CD4-positive, alpha-beta T cell treated with Interleukin-4 for 4 hours (primary cell): ENCODE measurements around the gene RNF224.
"Not testable (repeated sequence)": the region's sequence is repeated elsewhere in the genome, so short reads cannot be mapped to it uniquely, and the experiment has no call there.

ENCODE experiments used
- DNase-seq: peaks from one replicate; pipeline ENCODE4 v3.0.0-alpha.2; 2020

RNF224 gene

DNA sequence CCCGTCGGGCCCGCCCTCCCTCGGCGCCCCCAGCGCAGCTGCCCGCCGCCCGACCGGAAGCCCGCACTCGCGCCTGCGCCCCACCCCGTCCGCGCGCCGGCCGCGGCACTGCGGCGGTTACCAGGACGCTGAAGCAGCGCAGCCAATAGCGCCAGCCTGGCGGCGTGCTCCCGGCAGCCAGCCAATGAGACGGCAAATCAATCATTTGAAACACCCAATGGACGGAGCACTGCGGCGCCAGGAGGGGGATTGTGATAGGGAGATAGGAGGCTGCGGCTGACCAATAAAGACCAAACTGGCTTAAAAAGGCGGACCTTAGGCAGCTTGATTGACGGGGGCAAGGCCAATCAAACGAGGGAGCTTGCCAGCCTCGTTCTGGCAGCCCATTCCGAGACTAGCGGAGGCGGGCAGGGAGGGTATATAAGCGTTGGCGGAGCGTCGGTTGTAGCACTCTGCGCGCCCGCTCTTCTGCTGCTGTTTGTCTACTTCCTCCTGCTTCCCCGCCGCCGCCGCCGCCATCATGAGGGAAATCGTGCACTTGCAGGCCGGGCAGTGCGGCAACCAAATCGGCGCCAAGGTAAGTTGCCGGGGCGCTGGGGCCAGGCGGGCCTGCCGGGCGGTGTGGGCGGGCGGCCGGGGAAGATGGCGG is 13.7 kb downstream of the RNF224 start, which contains the start of gene TUBB4B:
Gene TUBB4B (plus strand): TSS at position 447 of the 649 bp plus-strand sequence. CDS start 74 bp downstream, at position 521.
- peak; percentile 100 for DNase-seq

DNA sequence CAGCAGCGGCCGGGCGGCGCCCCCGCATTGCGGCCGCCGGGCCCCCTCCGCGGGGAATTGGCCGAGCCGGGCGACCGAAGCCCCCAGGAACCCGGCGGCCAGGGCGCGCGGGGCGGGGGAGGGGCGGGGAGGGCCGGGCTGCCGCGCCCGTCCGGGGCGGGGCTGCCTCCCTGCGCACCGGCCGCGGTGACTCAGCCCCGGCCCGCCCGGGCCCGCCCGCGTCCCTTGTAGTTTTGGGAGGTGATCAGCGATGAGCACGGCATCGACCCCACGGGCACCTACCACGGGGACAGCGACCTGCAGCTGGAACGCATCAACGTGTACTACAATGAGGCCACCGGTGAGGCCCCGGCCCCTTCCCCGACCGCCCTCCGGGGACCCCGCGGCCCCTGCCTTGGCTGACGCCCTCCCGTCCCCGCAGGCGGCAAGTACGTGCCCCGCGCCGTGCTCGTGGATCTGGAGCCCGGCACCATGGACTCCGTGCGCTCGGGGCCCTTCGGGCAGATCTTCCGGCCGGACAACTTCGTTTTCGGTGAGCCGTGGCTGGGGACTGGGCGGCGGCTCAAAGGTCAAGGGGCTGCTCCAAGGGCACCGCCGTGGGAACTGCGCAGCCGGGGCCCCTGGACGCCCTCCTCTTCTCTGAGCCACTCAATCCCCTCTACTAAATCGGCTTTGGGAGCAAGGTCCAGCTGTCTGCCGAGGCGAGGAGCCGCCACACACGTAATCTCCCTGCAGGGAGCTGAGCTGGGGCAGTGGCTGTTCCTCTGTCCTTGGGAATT is 14.4 kb downstream of the RNF224 start:
- peak; percentile 75 for DNase-seq

DNA sequence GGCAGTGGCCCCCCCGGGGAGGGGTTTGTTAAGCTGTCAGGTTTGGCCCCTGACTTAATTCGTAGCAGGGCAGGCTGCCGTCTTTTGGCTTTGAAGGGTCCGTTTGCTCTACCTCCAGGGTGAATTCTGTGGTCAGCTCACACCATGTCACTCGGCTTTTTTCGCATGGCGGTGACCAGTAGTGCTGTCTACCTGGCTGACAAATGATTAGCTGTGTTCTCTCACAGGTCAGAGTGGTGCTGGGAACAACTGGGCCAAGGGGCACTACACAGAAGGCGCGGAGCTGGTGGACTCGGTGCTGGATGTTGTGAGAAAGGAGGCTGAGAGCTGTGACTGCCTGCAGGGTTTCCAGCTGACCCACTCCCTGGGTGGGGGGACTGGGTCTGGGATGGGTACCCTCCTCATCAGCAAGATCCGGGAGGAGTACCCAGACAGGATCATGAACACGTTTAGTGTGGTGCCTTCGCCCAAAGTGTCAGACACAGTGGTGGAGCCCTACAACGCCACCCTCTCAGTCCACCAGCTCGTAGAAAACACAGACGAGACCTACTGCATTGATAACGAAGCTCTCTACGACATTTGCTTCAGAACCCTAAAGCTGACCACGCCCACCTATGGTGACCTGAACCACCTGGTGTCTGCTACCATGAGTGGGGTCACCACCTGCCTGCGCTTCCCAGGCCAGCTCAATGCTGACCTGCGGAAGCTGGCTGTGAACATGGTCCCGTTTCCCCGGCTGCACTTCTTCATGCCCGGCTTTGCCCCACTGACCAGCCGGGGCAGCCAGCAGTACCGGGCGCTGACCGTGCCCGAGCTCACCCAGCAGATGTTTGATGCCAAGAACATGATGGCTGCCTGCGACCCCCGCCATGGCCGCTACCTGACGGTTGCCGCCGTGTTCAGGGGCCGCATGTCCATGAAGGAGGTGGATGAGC is 15.2 kb downstream of the RNF224 start:
- no peak for DNase-seq

DNA sequence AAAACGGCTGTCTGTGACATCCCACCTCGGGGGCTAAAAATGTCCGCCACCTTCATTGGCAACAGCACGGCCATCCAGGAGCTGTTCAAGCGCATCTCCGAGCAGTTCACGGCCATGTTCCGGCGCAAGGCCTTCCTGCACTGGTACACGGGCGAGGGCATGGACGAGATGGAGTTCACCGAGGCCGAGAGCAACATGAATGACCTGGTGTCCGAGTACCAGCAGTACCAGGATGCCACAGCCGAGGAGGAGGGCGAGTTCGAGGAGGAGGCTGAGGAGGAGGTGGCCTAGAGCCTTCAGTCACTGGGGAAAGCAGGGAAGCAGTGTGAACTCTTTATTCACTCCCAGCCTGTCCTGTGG is 15.9 kb downstream of the RNF224 start:
- not testable (repeated sequence) for DNase-seq

DNA sequence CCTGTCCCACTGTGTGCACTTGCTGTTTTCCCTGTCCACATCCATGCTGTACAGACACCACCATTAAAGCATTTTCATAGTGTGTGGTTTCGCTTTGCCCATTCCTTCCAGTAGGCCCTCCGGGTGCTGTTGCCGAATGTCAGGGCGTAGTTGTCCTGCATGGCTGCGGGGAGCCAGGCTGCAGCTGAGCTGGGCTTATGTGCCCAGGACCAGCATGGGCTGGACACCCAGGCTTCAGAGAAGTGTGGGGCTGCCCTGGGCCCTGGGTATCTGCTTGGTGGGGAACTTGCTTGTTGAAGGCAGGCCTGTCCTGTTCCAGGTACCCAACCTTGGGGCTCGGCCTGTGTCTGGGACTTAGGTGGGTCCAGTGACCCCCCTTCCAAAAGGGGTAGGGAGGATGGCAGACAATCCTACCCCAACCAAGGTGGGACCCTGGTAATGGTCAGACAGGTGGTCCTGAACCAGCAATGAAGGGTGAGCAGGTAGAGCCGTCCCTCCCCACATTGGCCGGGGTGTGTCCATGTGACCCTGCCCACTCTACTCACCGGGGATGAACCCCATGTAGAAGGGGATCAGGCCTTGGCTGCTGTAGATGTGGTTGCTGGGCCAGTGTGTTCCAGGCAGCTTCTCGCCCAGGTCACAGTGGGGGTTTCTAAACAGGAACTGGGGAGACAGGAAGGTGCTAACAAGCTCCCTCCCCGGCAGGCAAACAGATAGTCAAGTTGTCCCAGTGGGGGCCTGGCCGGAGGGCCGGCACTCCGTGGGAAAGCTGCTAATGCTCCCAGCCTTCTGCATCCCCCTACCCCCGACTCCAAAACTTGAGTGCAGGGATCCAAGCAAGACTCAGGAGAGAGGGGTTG is 16.6 kb downstream of the RNF224 start:
- DNase-seq = no peak

DNA sequence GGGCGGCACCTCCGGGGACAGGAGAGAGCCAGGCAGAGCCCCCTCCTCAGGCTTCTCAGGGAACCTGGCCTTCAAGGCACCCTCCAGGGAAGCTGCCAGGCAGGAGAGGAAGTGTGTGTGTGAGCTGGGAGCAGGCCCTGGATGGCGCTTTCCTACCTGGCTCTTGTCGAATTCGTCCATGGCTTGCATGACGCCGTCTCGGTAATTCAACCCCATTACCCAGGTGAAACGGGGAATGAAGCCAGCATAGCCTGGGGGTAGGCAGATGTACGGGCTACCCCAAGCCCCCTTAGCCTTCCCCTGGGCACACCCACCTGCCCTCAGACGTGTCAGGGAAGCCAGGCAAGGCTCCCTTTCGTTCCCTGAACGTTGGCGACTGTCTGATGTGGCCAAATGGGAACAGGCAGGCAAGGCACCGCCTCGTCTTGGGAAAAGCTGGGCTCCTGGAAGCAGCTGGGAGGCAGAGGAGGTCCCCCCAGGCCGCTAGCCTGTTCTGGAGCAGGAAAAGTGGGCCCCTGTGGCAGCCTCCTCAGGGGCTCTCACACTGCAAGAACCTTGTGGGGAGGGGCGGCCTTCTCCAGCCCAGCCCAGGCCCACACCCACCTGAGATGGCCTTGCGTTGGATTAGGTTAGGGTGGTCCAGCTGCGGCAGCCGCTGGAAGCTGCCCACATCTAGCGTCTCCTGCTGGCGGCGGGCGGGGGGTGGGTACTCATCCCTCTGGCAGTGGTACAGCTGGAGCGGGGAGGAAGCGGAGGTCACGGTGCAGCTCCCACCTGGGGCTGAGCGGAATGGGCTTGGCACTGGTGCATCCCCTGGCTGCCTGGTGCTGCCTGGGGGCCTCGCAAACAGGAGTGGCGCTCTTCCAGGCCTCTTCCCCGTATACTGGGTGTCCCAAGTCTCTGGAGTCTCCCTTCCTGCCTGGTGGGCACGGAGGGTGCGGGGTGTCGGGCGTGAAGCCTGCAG is 17.5 kb downstream of the RNF224 start:
- DNase-seq = no peak

DNA sequence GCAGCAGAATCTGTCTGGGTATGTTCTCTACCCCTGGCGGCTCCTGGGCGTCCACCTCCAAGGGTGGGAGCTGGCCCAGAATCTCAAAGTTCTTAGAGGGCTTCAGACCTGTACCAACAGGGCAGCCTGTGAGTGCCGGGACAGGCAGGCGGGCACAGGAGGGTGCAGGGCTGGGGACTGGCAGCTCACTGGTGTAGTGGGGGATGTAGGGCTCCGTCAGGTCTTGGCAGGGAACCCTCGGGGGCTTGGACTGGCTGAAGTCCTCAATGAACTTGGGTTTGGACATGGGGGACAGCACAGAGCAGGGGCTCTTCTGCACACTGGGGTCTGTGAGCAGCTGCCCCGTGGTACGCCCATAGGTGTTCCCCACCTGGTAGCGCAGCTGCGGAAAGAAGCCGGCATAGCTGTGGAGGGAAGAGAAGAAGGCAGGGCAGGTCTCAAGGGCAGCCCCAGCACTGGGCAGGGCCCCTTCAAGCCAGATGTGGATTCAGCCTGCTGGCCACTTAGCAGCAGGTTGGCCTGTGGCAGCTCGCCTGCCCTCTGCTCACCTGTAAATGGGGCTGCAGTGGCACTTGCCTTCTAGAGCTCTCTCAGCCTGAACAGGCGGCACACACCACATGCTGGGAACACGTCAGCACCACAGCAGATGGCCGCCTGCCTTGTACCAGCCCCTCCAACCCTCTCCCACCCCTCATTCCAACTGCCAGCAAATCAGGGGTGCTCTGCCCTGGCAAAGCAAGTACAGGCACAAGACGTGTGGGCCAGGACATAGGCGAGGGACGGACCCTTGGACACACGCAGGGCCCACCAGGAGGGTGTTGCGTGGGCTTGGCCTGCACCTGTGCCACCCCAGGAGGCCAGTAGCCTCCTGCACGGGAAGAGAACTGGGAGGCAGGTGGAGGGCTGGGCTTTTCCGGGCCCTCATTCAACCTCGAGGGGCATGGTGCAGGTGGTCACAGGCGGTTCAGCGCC is 18.4 kb downstream of the RNF224 start:
- no peak for DNase-seq

DNA sequence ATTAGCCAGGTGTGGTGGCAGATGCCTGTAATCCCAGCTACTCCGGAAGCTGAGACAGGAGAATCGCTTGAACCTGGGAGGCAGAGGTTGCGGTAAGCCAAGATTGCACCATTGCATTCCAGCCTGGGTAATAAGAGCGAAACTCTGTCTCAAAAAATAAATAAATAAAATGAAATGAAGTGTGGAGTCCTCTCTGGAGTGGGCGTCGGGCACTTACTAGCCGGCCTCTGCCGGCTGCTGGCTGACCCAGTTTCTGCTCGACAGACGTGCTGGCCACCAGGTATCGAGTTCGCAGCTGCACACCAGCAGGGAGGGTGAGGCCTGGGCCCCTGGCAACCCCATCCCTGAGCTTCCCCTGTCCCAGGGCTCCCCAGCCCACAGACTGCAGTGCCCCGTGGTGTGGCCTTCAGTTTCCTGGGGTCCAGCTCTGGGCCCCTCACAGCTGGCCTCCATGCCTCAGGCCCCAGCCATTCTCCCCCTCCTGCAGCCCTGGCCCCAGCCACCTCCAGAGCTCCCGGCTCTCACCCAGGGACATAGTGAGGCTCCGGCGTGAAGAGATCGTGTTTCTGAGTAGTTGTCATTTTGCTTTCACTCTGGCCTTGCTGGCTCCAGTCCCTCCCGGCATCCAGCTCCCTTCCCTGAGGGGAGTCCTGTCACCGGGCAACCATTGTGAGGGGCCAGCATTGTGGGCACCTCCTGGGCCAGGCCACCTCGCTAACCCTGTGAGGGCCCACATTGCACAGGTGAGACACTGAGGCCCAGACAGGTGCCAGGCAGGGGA is 20.0 kb downstream of the RNF224 start:
- no peak for DNase-seq

DNA sequence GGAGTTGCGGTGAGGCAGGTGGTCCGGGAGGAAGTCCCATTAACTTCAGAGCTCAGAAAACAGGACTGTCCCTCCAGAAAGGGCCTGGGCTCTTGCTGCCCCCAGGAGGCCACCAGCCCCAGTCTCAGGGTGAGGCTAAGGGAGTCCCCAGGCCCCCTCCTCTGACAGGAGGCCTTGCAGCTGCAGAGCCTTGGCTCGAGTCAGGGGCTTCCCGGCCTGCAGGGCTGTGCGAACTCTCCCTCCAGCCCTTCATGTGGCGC is 20.5 kb downstream of the RNF224 start:
- DNase-seq = no peak

DNA sequence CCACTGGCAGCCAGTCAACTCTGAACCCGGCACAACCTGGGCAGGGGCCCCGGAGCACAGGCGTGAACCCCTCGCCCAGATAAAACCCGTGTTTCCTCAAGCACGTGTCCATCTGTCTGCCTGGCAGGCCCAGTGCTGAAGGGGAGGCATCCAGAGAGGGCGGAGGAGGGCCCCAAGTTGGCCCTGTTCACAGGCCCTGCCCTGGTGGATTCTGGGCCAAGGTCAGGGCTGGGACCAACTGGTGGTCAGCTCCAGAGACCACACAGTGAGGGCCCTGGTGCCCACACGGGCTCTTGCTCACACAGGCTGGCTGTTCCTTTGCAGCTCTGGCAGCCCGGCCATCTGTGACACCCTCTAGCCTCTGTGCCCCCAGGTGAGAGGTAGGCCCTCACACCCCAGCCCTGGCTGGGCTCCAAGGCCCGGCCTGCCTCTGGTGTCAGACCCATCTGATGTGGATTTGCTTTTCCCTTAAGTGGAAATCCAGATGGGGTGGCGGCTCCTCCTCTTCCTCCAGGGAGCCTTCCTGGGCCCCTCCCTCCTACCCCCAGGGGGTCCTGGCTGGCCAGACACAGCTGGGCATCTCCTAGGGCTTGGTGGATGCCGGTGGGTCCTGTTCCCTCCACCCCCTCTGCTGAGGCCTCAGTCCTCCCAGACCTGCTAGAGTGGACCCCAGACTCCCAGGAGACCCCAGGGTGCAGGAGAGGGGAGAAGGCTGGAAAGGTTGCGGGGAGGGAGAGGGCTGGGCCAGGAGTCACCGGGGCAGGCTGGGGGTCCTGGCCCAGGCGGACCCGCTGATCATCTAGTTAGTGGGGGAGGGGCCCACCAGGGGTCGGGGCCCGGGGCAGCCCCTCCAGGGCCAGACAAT is 23.3 kb downstream of the RNF224 start:
- no peak for DNase-seq

DNA sequence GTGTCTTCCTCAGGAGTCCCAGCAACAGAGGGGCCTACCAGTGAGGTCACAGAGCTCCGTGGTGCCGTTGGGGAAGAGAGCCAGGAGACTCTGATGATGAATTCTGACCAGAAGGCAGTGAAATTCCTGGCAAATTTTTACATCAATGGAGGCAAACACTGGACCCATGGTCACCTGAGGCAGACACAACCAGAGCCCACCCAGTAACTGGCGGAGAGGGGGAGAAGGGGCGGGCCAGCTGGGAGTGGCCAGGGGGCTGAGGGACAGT is 23.8 kb downstream of the RNF224 start, which contains the start of gene STPG3:
Gene STPG3 (plus strand): TSS at position 93 of the 268 bp plus-strand sequence. CDS start 1 bp downstream, at position 94.
- DNase-seq = no peak

DNA sequence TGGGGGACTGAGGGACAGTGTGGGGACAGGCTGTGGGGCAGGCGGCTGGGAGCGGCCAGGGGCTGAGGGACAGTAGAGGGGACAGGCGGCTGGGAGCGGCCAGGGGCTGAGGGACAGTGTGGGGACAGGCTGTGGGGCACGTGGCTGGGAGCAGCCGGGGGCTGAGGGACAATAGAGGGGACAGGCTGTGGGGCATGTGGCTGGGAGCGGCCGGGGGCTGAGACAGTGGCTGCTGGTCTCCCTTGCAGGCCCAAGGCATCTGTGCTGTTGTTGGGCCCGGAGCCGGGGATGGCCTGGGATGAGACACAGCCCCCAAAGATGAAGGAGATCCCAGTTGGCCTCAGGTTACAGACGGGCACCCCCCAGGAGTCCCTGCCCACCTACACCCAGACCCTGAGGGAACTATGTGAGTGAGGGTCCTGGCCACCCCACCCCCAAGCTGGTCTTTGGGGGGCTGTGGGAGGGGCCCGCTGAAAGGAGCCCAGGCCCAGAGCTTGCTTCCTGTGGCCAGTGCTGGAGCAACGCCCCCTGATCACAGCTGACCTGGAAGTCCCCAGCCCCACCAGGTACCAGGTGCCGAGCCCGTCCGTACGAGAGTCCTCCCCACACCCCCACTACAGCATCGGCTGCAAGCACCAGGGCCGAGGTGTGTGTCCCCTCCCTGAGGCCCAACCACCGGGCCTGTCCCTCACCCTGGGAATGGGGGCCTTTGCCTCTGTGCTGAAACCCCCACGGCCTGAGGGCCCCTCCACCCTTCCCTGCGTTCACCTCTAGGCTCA is 24.4 kb downstream of the RNF224 start:
- no peak for DNase-seq

DNA sequence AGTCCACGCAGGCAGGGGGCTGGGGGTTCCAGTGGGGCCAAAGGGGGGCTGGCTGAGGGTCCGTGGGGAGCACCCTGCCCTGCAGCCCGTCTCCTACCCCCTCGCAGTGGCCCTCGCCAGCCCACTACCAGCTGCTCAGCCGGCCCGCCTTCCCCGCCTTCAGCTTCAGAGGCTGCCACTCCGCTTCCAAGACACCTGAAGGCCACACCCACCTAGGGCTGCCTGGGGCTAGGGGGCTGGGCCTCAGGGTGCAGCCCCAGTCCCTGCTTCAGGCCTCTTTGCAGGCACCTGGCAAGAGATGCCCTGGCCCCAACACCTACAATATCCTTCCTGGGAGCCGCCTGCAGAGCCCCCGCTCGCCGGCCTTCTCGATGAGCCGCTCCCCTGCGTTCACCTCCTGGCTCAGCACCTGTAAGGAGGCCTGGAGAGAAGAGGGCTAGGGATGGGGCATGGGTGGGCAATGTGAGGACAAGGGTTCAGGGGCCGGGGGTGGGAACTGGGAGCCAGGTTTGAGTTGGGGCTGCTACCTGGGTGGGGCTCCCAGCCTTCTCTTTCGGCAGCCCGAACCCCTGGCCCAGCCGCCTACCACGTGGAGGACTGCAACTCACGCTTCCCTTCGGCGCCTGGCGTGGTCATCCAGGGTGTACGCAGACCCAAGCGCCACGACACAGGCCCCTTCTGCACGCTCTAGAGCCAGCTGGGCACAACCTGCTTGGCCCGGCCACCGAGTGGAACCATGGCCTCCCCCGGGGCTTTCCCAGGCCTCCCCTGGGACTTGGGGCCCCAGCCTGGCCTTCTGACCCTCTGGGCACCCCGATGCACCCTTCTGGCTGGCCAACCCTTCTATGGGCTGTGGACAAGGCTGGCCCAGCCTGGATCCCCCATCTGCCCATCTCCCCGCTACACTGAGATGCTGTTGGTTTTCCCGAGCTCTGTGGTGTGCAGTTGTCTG is 25.5 kb downstream of the RNF224 start:
- no peak for DNase-seq

DNA sequence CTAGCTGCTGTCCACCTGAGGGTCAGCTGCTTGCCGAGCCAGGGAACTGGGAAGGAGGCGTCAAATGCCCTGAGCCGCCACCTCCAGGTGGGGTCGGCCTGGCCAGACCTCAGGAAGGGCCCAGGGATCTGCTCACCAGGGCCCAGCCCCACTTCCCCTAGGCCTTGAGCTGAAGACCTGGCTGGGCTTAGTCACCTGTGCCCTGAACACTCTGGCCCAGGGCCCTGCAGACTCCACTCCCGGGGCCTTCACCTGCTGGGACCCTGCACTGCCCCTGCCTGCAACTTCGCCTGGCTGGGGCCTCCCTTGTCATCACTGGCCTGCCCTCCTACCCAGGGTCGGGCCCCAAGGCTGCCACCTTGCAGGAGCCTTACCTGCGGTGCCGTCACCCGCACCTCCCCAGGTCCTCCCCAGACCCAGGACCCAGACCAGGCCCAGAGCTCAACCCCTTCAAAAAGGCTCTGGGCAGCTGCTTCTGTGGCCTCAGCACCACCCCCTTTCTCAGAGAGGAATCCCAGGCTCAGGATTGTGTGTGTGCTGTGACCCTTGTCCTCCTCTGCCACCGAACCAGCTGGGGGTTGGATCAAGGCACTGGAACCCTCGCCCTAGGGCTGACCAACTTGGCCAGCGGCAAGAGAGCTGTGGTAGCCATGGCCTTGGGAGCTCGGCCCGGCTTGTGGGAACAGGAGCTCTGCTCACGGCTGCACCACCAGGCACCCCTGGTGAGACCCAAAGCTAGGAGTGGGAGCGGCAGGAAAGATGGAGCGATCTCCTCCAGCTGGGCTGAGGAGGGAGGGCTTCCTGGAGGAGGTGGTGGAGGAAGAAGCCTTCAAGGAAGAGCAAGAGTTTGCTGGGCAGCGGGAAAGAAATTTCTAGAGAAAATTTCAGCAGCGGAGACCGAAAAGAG is 26.7 kb downstream of the RNF224 start:
- DNase-seq = no peak
